Measurements from ENCODE around the gene ANKRD44.

GRCh38 chr2:197248001-197248401, 62.6 kb downstream of the ANKRD44 start:
- TF ChIP-seq CTCF (IDR thresholded peaks at IDR 0.05; ENCODE audit: low read depth, low read length) (no peak), POLR2A (IDR thresholded peaks at IDR 0.05; ENCODE audit: extremely low read depth, insufficient read length) (no peak), MAX (IDR thresholded peaks at IDR 0.05; ENCODE audit: low read depth, low read length) (no peak), MYC (IDR thresholded peaks at IDR 0.05; ENCODE audit: low read depth, low read length) (no peak)

Measured in NB4 (cell line).